Stimulated activated CD4-positive, alpha-beta T cell treated with anti-CD3 and anti-CD28 coated beads, Interleukin-12 subunit alpha, Interleukin-12 subunit beta, amount 100 ng/mL, for 48 hours (primary cell): ENCODE measurements around the gene POFUT1.
"Not testable (repeated sequence)": the region's sequence is repeated elsewhere in the genome, so short reads cannot be mapped to it uniquely, and the experiment has no call there.

Source experiments
- DNase-seq, 3 donors: peaks; one replicate each; pipeline ENCODE4 v3.0.0-alpha.2; 2020; ENCODE audit warnings: low read depth in 2 of 3, low spot score in 1 of 3

POFUT1 gene

DNA sequence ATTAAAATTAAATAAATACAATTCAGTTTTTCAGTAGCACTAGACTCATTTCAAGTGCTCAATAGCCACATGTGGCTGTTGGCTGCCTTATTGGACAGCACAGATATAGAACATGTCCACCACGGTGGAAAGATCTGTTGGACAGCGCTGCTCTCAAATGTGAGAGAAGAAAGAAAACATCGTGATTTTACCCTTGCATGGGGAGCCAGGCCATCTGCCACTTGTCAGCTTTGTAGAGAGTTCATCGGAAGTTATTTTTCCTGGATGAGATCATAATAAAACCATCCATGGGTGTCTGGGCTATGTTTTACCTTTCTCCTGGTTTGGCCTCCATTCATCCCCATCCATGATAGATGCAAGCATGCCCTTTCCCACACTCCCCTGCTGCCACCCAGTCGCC, 63.9 kb downstream of the POFUT1 start:
- no peak for DNase-seq

DNA sequence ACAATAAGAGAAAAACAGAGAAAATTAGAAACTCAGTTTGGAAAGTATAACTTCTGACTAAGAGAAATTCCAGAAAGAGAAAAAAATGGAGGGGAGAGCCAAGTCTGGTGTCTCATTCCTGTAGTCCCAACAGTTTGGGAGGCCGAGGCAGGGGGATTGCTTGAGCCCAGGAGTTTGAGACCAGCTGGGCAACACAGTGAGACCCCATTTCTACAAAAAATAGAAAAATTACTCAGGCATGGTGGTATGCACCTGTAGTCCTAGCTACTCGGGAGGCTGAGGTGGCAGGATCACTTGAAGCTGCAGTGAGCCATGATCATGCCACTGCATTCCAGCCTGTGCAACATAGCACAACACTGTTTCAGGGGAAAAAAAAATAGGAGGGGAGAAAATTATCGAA, 66.7 kb downstream of the POFUT1 start:
- no peak for DNase-seq

DNA sequence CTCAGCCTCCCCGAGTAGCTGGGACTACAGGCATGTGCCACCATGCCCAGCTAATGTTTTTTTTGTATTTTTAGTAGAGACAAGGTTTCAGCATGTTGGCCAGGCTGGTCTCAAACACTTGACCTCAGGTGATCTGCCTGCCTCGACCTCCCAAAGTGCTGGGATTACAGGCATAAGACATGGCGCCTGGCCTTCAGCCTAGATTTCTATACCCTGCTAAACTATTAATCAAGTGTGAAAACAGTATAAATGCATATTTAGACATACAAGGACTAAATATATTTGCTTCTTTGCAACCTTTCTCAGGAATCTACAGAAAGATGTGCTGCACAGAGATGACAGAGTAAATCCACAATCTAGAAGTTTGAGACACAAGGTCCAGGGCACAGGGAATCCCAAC, 67.5 kb downstream of the POFUT1 start:
- not testable (repeated sequence) for DNase-seq

GRCh38 chr20:32277361-32278198, 69.9 kb downstream of the POFUT1 start, which contains the start of gene KIF3B:
Gene KIF3B, plus strand, starts transcription at chr20:32277651. Its CDS starts 32,127 bp downstream, at chr20:32309778.
- peak; percentile 79 to 83 (median 81) for DNase-seq

- DNase-seq: no peak
These were observed 70.5 kb downstream of the POFUT1 start for GRCh38 chr20:32278199-32278643.

- no peak for DNase-seq
These were observed 74.0 kb downstream of the POFUT1 start for GRCh38 chr20:32281711-32282110.

DNA sequence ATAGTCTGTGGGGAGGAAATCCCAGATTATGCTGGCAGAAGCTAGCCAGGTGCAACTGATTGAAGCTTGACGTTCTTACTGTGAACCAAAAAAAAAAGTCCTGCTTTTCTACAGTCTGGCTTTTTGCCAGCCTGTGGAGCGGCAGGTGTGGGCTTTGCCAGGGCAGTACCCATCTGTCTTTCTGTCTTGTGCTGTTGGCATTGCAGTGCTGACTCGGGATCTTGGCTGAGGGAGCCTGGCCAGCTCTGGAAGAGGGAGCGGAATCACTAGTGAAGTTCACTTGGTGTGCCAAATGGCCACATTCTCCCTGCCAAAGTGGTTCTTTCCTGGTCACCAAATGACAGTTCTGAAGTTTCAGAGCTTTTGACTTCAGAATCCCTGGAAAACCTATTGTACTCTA, 74.8 kb downstream of the POFUT1 start:
- no peak for DNase-seq

- DNase-seq: no peak
These were observed 77.5 kb downstream of the POFUT1 start for GRCh38 chr20:32285082-32285620.

GRCh38 chr20:32285621-32286371, 78.1 kb downstream of the POFUT1 start:
- peak; percentile 28 to 50 (median 29) for DNase-seq

- no peak for DNase-seq
These were observed 79.6 kb downstream of the POFUT1 start for GRCh38 chr20:32287231-32287638.
